ENCODE results near the gene SIRT3. TPM values are rescaled to one million over a fixed set of nuclear protein-coding genes. Genes with fewer than 3 reads are reported as not detected.
"Not testable (repeated sequence)": the region's sequence is repeated elsewhere in the genome, so short reads cannot be mapped to it uniquely, and the experiment has no call there.

SIRT3 gene
- polyA plus RNA-seq, 6 donors from 2014 or later: 1.4 to 14.2 (median 8.8) TPM

GRCh38 chr11:250274-250673 is 14.1 kb upstream of the SIRT3 start:
- H3K9me3 Mint-ChIP-seq: no peaks in the 10 kb centered on the region
- peak overlapping the region in 1 of 6 donors; percentile 76 for H3K27ac Mint-ChIP-seq
- H3K36me3 Mint-ChIP-seq: peaks cover 8 to 51% of the 10 kb centered on the region in 2 donors
- DNase-seq: no peak
- no peak for ATAC-seq (ENCODE audit: low read depth in 2 of 2)
- H3K4me1 Mint-ChIP-seq: peaks cover 2 to 7% (median 4%) of the 10 kb centered on the region in 3 donors
- no peaks in the 10 kb centered on the region for H3K27me3 Mint-ChIP-seq
- H3K4me3 Mint-ChIP-seq: no peak overlapping the region

- H3K4me1 Mint-ChIP-seq: peaks cover 4 to 7% (median 5%) of the 10 kb centered on the region in 3 donors
- no peaks in the 10 kb centered on the region for H3K27me3 Mint-ChIP-seq
- H3K27ac Mint-ChIP-seq: no peak overlapping the region
- ATAC-seq (ENCODE audit: low read depth in 2 of 2): no peak
- H3K9me3 Mint-ChIP-seq: no peaks in the 10 kb centered on the region
- DNase-seq: no peak
- H3K36me3 Mint-ChIP-seq: peaks cover 11 to 53% of the 10 kb centered on the region in 2 donors
- no peak overlapping the region for H3K4me3 Mint-ChIP-seq
Measured at GRCh38 chr11:249062-249461, 12.9 kb upstream of the SIRT3 start.

GRCh38 chr11:244376-244775 is 8.2 kb upstream of the SIRT3 start:
- DNase-seq: no peak
- Mint-ChIP-seq H3K9me3 (no peaks in the 10 kb centered on the region), H3K27ac (no peak overlapping the region), H3K27me3 (no peaks in the 10 kb centered on the region), H3K4me3 (no peak overlapping the region), H3K36me3 (peaks cover 22 to 44% of the 10 kb centered on the region in 2 donors), H3K4me1 (peaks cover 19 to 24% (median 21%) of the 10 kb centered on the region in 3 donors)
- ATAC-seq (ENCODE audit: low read depth in 2 of 2): no peak

GRCh38 chr11:241634-242033 is 5.5 kb upstream of the SIRT3 start:
- peak overlapping the region in 2 of 8 donors; percentile 13 to 45 for H3K4me3 Mint-ChIP-seq
- H3K27ac Mint-ChIP-seq: peak overlapping the region in 4 of 6 donors; percentile 18 to 84 (median 58)
- ATAC-seq (ENCODE audit: low read depth in 2 of 2): no peak
- no peaks in the 10 kb centered on the region for H3K9me3 Mint-ChIP-seq
- peaks cover 16 to 28% of the 10 kb centered on the region in 2 donors for H3K36me3 Mint-ChIP-seq
- DNase-seq: no peak
- no peaks in the 10 kb centered on the region for H3K27me3 Mint-ChIP-seq
- H3K4me1 Mint-ChIP-seq: peaks cover 26 to 42% (median 37%) of the 10 kb centered on the region in 3 donors

GRCh38 chr11:240315-240714 is 4.2 kb upstream of the SIRT3 start:
- Mint-ChIP-seq H3K9me3 (no peaks in the 10 kb centered on the region), H3K4me3 (peak overlapping the region in 1 of 8 donors; percentile 88), H3K4me1 (peaks cover 32 to 49% (median 42%) of the 10 kb centered on the region in 3 donors), H3K36me3 (peaks cover 15 to 21% of the 10 kb centered on the region in 2 donors), H3K27me3 (no peaks in the 10 kb centered on the region), H3K27ac (peak overlapping the region in 1 of 6 donors; percentile 83)
- no peak for ATAC-seq (ENCODE audit: low read depth in 2 of 2)
- no peak for DNase-seq

- DNase-seq; H3K9me3 Mint-ChIP-seq; ATAC-seq (ENCODE audit: low read depth in 2 of 2); H3K27me3 Mint-ChIP-seq: not testable (repeated sequence)
- Mint-ChIP-seq H3K4me3 (peak overlapping the region in 7 of 8 donors; percentile 6 to 99 (median 55)), H3K4me1 (peaks cover 34 to 48% (median 45%) of the 10 kb centered on the region in 3 donors), H3K36me3 (peaks cover 11 to 16% of the 10 kb centered on the region in 2 donors), H3K27ac (peak overlapping the region in 3 of 6 donors; percentile 22 to 98 (median 64))
Measured at GRCh38 chr11:238346-238745, 2.2 kb upstream of the SIRT3 start.

GRCh38 chr11:236774-237767 is 929 bp upstream of the SIRT3 start, which contains the start of gene PSMD13:
Gene PSMD13 (plus strand): TSS chr11:236976. CDS start chr11:237050, 74 bp downstream.
- Mint-ChIP-seq H3K4me1 (peaks cover 32 to 40% (median 38%) of the 10 kb centered on the region in 3 donors), H3K36me3 (peaks cover 6 to 9% of the 10 kb centered on the region in 2 donors), H3K27ac (peak within 1 kb of the TSS; percentile 98 to 100 (median 100)), H3K4me3 (peak within 1 kb of the TSS; percentile 88 to 100 (median 98)), H3K9me3 (no peaks in the 10 kb centered on the region), H3K27me3 (no peaks in the 10 kb centered on the region)
- ATAC-seq (ENCODE audit: low read depth in 2 of 2) (peak; percentile 82), DNase-seq (peak; percentile 87)

DNA sequence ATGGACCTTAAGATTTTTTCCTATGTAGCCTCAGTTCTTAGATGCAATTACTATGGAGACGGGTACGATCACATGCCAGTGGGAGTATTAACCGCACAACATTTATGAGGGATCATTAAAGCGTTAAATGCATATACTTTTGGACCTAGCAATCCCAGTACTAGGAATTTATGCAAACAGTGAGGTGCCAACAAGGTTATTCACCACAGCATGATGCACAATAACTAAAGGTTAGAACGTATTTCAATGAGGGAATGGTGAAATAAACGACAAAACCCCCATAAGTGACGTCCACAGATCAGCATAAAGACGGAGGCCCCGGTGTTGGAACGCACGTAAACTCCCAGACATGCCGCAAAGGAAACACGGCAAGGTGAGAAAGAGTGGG is 539 bp downstream of the SIRT3 start:
- H3K27ac Mint-ChIP-seq: peak overlapping the region; percentile 71 to 98 (median 93)
- no peaks in the 10 kb centered on the region for H3K27me3 Mint-ChIP-seq
- peaks cover 24 to 32% (median 27%) of the 10 kb centered on the region in 3 donors for H3K4me1 Mint-ChIP-seq
- no peaks in the 10 kb centered on the region for H3K9me3 Mint-ChIP-seq
- H3K36me3 Mint-ChIP-seq: no peaks in the 10 kb centered on the region
- ATAC-seq (ENCODE audit: low read depth in 2 of 2): peak; percentile 11 to 13
- peak overlapping the region; percentile 88 to 97 (median 91) for H3K4me3 Mint-ChIP-seq
- no peak for DNase-seq

DNA sequence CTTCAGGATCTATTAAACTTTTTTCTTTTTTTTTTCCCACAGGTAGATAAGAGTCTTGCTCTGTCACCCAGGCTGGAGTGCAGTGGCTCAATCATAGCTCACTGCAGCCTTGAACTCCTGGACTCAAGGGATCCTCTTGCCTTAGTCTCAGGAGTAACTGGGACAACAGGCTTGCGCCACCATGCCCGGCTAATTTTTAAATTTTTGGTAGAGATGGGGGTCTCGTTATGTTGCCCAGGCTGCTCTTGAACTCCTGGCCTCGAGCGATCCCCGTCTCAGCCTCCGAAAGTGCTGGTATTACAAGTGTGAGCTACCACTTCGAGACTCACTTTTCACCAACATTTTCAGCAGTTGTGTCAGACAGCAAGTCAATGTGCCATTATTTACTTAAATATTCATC is 962 bp downstream of the SIRT3 start:
- ATAC-seq (ENCODE audit: low read depth in 2 of 2) (no peak), DNase-seq (no peak)
- Mint-ChIP-seq H3K27ac (peak overlapping the region in 4 of 6 donors; percentile 91 to 98 (median 96)), H3K4me3 (peak overlapping the region; percentile 88 to 97 (median 91)), H3K36me3 (no peaks in the 10 kb centered on the region), H3K4me1 (peaks cover 22 to 32% (median 27%) of the 10 kb centered on the region in 3 donors), H3K9me3 (no peaks in the 10 kb centered on the region), H3K27me3 (no peaks in the 10 kb centered on the region)

GRCh38 chr11:232783-233565 is 3.2 kb downstream of the SIRT3 start:
- H3K27me3 Mint-ChIP-seq: no peaks in the 10 kb centered on the region
- no peaks in the 10 kb centered on the region for H3K36me3 Mint-ChIP-seq
- no peak for DNase-seq
- H3K4me3 Mint-ChIP-seq: peak overlapping the region in 4 of 8 donors; percentile 5 to 88 (median 62)
- peak overlapping the region in 2 of 6 donors; percentile 38 to 58 for H3K27ac Mint-ChIP-seq
- H3K4me1 Mint-ChIP-seq: peaks cover 14 to 25% (median 20%) of the 10 kb centered on the region in 3 donors
- no peak for ATAC-seq (ENCODE audit: low read depth in 2 of 2)
- no peaks in the 10 kb centered on the region for H3K9me3 Mint-ChIP-seq

GRCh38 chr11:230431-230830 is 5.7 kb downstream of the SIRT3 start:
- H3K4me1 Mint-ChIP-seq: peaks cover 9 to 15% (median 14%) of the 10 kb centered on the region in 3 donors
- ATAC-seq (ENCODE audit: low read depth in 2 of 2) (no peak), DNase-seq (no peak)
- no peak overlapping the region for H3K27ac Mint-ChIP-seq
- no peak overlapping the region for H3K4me3 Mint-ChIP-seq
- no peaks in the 10 kb centered on the region for H3K9me3 Mint-ChIP-seq
- no peaks in the 10 kb centered on the region for H3K36me3 Mint-ChIP-seq
- H3K27me3 Mint-ChIP-seq: no peaks in the 10 kb centered on the region

DNA sequence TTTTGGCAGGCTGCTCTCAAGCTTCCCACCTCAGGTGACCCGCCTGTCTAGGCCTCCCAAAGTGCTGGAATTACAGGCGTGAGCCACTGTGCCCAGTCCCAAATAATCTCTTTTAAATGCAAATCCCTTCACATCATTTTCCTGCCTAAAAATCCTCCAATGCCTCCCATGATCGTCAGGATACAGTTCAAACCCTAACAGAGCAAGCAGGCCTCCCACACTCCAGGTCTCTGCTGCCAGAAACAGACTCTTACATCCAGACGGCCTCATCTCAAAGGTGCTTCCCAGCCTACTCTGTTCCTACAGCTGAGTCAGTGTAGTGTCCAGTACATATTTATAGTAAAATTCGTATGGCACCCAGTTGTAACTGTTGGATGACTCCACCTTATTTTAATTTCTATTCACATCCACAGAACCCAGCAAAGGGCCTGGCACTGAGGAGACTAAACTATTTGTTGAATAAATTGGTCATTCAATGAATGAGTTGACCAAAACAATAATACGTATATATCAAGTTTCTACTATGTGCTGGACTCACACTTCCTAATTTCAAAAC is 8.2 kb downstream of the SIRT3 start:
- Mint-ChIP-seq H3K27ac (peak overlapping the region in 2 of 6 donors; percentile 44 to 49), H3K9me3 (no peaks in the 10 kb centered on the region), H3K27me3 (no peaks in the 10 kb centered on the region), H3K36me3 (peaks cover 2 to 7% of the 10 kb centered on the region in 2 donors), H3K4me1 (peaks cover 5 to 13% (median 9%) of the 10 kb centered on the region in 3 donors), H3K4me3 (peak overlapping the region in 1 of 8 donors; percentile 72)
- DNase-seq (no peak), ATAC-seq (ENCODE audit: low read depth in 2 of 2) (no peak)

Measured in naive B cell (primary cell).